GM20000 (cell line): Measurements from ENCODE around the gene ERBB4.

Experiments used
- DNase-seq: peaks from one replicate; pipeline ENCODE4 v3.0.0; 2012; ENCODE audit warnings: low spot score
- CTCF ChIP-seq: IDR thresholded peaks from 2 replicates; pipeline ENCODE4 v1.5.1; 2012; ENCODE audit warnings: mild to moderate bottlenecking, control low read depth; ENCODE audit errors: extremely low read depth, missing control alignments

Gene ERBB4

GRCh38 chr2:212535996-212536816, 2.4 kb downstream of the ERBB4 start:
- no peak for DNase-seq
- TF ChIP-seq CTCF = no peak

- DNase-seq = no peak
- no peak for TF ChIP-seq CTCF
Observed at GRCh38 chr2:212534336-212534735, 4.3 kb downstream of the ERBB4 start.

- DNase-seq = no peak
- TF ChIP-seq CTCF = no peak
Observed at GRCh38 chr2:212532585-212532984, 6.0 kb downstream of the ERBB4 start.

- TF ChIP-seq CTCF = no peak
- DNase-seq = no peak
Observed at GRCh38 chr2:212532087-212532486, 6.5 kb downstream of the ERBB4 start.

GRCh38 chr2:212531499-212531898, 7.1 kb downstream of the ERBB4 start:
- DNase-seq = no peak
- no peak for TF ChIP-seq CTCF

GRCh38 chr2:212530991-212531390, 7.6 kb downstream of the ERBB4 start:
- DNase-seq = no peak
- TF ChIP-seq CTCF = no peak

- no peak for TF ChIP-seq CTCF
- DNase-seq = no peak
Observed at GRCh38 chr2:212530373-212530772, 8.2 kb downstream of the ERBB4 start.
